HG02623 (cell line): ENCODE data around the gene MRPS15.
A peak's percentile ranks its signal among the peaks of the same experiment; 100 is the strongest.

ENCODE experiments used
- ATAC-seq: cut with Tn5 transposase; IDR thresholded peaks from one replicate; pipeline ENCODE4 v1.9.1; 2021; ENCODE audit warnings: moderate library complexity; ENCODE audit not compliant: unreplicated experiment

MRPS15 gene

DNA sequence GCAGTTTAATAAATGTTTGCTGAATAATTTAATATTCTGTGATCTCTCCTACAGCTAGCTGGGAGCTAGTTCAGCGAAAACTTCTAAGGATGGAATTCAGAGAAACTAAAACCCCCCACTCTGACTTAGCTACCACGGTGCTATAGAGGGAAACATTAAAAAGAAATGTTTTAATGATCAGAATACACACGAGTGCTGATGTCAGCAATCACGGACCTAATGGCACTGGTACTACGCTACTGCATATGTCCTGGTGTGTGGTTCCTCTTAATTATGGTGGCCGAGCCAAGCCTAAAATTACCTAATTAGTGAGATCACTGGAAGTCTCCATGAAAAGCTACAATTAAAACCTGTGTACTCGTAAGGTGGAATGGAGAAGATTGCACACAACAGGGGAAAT lies 42.5 kb downstream of the MRPS15 start:
- ATAC-seq = no peak

GRCh38 chr1:36420836-36421317 lies 43.3 kb downstream of the MRPS15 start:
- ATAC-seq = peak; percentile 47

DNA sequence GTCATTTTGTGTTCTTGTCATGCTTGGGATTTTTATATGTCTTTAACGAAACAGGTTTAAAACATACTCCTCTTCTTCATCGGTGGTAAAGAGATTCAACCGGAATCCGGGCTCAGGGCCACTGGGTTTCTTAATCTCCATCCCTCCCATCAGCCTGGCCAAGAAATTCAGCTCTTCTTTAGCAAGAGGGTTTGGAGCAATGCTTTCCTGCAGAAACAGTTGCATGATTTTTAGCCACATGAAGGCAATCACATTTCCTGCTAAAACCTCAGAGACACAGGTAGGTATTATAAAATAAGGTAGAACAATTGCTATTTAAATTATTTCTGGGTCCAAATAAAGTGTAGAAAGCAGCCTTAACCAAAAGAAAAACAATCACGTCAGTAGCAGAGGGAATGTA lies 43.8 kb downstream of the MRPS15 start:
- no peak for ATAC-seq

- ATAC-seq = no peak
These were observed 44.6 kb downstream of the MRPS15 start for GRCh38 chr1:36419569-36419968.

- no peak for ATAC-seq
These were observed 45.0 kb downstream of the MRPS15 start for GRCh38 chr1:36419140-36419539.

DNA sequence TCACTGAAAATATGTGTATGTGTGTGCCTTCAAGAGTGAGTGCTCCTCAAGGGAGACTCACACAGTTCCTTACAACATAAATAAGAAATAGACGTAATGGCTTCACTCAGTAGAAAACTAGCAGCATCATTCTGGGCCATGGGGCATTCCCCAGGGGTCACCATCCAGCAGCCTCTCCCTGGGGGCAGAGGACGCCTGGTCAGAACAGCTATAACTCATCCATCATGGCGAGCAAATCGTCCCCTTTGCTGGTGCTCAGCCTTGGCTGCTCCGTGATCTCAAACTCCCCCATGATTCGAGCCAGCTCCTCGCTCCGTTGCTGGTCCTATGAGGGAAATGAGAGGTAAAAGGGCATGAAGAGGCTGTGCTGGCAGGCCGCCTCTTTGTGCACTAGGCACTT lies 46.3 kb downstream of the MRPS15 start:
- ATAC-seq = no peak

- no peak for ATAC-seq
These were observed 48.4 kb downstream of the MRPS15 start for GRCh38 chr1:36415661-36416326.

GRCh38 chr1:36414384-36414783 lies 49.8 kb downstream of the MRPS15 start:
- no peak for ATAC-seq

DNA sequence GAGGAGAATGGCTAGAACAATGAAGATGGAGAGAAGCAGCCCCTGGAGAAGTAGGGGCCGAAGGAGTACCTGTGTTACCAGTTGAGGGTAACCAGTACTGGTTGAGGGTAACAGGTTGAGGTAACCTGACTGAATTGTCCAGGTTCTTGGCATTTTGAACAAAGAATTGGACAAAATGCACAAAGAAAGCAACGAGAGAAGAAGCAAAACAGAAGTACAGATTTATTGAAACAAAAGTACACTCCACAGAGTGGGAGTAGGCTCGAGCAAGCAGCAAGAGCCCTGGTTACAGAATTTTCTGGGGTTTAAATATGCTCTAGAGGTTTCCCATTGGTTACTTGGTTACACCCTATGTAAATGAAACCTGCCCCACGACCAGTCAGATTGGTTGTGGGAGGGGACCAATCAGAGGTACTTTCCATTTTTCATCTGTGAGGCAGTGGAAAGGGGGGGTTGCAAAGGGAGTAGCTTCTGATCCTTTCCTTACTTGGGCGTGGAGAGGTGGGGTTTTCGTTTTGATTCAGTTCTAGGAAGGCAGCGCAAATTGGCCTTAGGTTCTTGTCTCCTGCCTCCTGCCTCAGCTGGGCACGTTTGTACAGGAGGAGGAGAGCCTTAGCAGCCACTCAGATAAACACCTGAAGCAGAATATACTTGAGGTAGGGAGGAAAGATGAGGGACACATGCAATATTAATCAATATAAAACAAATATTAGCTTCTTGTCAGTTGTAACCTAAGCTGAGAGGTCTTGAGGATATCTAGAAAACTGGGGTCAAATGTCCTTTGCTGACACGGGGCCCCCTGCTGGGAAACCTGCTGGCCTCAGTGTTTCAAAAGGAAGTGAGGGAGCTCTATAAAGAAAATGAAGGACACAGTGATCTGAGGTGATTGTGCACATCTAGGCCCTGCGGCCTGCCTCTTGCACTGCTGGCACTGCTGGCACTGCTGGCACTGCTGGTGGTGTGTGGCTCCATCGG lies 52.2 kb downstream of the MRPS15 start:
- no peak for ATAC-seq

DNA sequence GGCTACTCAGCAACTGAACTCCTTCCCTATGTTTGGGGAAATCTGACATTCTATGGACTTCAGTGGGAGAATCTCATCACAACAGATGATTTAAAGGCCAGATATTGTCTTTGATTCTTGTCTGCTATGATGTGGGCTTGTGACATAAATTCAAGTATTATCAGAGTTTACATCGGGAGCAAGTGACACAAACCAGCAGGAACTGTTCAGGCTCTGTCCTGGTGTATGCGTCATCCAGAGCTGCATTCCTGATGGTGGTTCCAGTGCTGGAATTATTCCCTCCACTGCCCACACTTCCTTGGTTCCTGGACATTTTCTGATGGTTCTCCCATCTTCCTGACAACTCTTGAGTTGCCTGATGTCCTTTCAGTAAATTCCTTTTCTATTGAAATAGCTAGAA lies 55.7 kb downstream of the MRPS15 start:
- ATAC-seq = no peak

DNA sequence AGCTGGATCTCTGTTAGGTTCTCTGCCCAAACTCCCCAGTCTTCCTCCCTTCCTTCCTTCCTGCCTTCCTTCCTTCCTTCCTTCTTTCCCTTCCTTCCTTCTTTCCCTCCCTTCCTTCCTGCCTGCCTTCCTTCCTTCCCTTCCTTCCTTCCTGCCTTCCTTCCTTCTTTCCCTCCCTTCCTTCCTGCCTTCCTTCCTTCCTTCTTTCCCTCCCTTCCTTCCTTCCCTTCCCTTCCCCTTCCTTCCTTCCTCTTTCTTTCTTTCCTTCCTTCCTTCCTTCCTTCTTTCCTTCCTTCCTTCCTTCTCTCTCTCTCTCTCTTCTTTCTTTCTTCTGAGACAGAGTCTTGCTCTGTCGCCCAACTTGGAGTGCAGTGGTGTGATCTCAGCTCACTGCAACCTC lies 57.7 kb downstream of the MRPS15 start:
- ATAC-seq = no peak
